SK-N-SH (cell line): Measurements from ENCODE around the gene CALN1. TPM values are rescaled to one million over a fixed set of nuclear protein-coding genes. Genes with fewer than 3 reads are reported as not detected.

Experiments used
- CTCF ChIA-PET: fragments of 300-600, 350-600 bp; formaldehyde crosslinking; extraction: SDS; loops from one replicate; lab custom pipeline; 2021; lab: Yijun Ruan, JAX
- POLR2A ChIA-PET: fragments of 350-600 bp; sonication (Branson Sonifier 250); formaldehyde crosslinking; extraction: SDS; loops from one replicate; lab custom pipeline; 2020; ENCODE audit warnings: antibody characterized with exemption, inconsistent platforms; lab: Yijun Ruan, JAX
- DNase-seq: peaks from one replicate; pipeline ENCODE4 v3.0.0; 2012
- H2AFZ ChIP-seq: fragments of 200-600 bp; sonication (generic); 2 replicates; pipeline ENCODE4 v1.8.1; 2016; ENCODE audit warnings: antibody characterized with exemption, mild to moderate bottlenecking, low read depth
- H3F3A ChIP-seq: fragments of 200-600 bp; sonication (generic); replicated peaks from 2 replicates; pipeline ENCODE3; 2016; ENCODE audit warnings: antibody characterized with exemption, mild to moderate bottlenecking; ENCODE audit not compliant: insufficient read depth
- H3K27ac ChIP-seq, 2 experiments: fragments of 200-500 bp in 1 of 2; fragments of 200-600 bp in 1 of 2; sonication (Bioruptor generic) in 1 of 2; sonication (generic), shearing (Covaris generic) in 1 of 2; 2 replicates each; pipeline versions ENCODE4 v1.5.1 to v1.6.1; 2014 to 2016; ENCODE audit warnings: low read depth in 2 of 2, inconsistent platforms in 1 of 2, low read length in 1 of 2, mild to moderate bottlenecking in 1 of 2, mixed read lengths in 1 of 2
- H3K27me3 ChIP-seq: fragments of 200-600 bp; sonication (generic), shearing (Covaris generic); 2 replicates; pipeline ENCODE4 v1.6.1; 2016; ENCODE audit warnings: mixed run types; ENCODE audit not compliant: insufficient read depth
- H3K36me3 ChIP-seq, 2 experiments: fragments of 200-500 bp in 1 of 2; fragments of 200-600 bp in 1 of 2; sonication (Bioruptor generic) in 1 of 2; sonication (generic) in 1 of 2; replicated peaks in 1 of 2; 2 replicates each; pipeline versions ENCODE3 to v1.5.1; 2014 to 2016; ENCODE audit warnings: low read length in 1 of 2, mild to moderate bottlenecking in 1 of 2; ENCODE audit not compliant: insufficient read depth in 2 of 2, control insufficient read depth in 1 of 2
- H3K4me1 ChIP-seq, 2 experiments: fragments of 200-500 bp in 1 of 2; fragments of 200-600 bp in 1 of 2; sonication (Bioruptor generic) in 1 of 2; sonication (generic), shearing (Covaris generic) in 1 of 2; 2 replicates each; pipeline versions ENCODE4 v1.5.1 to v1.6.1; 2014 to 2016; ENCODE audit warnings: low read depth in 1 of 2, low read length in 1 of 2, mixed run types in 1 of 2; ENCODE audit not compliant: insufficient read depth in 2 of 2, control insufficient read depth in 1 of 2
- H3K4me2 ChIP-seq: fragments of 200-600 bp; sonication (generic), shearing (Covaris generic); 2 replicates; pipeline ENCODE4 v1.6.1; 2017; ENCODE audit warnings: mixed run types
- H3K4me3 ChIP-seq, 2 experiments: fragments of 200-500 bp in 1 of 2; fragments of 200-600 bp in 1 of 2; sonication (Bioruptor generic) in 1 of 2; sonication (generic), shearing (Covaris generic) in 1 of 2; 2 replicates each; pipeline versions ENCODE4 v1.5.1 to v1.8.1; 2014 to 2016; ENCODE audit warnings: low read depth in 2 of 2, inconsistent platforms in 1 of 2, low read length in 1 of 2, mild to moderate bottlenecking in 1 of 2, mixed read lengths in 1 of 2, moderate library complexity in 1 of 2
- H3K79me2 ChIP-seq: fragments of 200-600 bp; sonication (generic); 2 replicates; pipeline ENCODE4 v1.8.1; 2017; ENCODE audit warnings: mild to moderate bottlenecking; ENCODE audit not compliant: insufficient read depth
- H3K9ac ChIP-seq: fragments of 200-600 bp; sonication (generic); 2 replicates; pipeline ENCODE4 v1.6.1; 2017; ENCODE audit warnings: mixed run types
- H3K9me2 ChIP-seq: fragments of 200-600 bp; sonication (generic); 2 replicates; pipeline ENCODE4 v1.6.1; 2017; ENCODE audit warnings: mixed run types
- H3K9me3 ChIP-seq: fragments of 200-600 bp; sonication (generic); 2 replicates; pipeline ENCODE4 v1.6.1; 2017; ENCODE audit warnings: mixed run types, mild to moderate bottlenecking, moderate library complexity
- H4K20me1 ChIP-seq: fragments of 200-600 bp; sonication (generic); 2 replicates; pipeline ENCODE4 v1.6.1; 2017; ENCODE audit warnings: mild to moderate bottlenecking, mixed run types; ENCODE audit not compliant: insufficient read depth
- CTCF ChIP-seq: fragments of 200-600 bp; sonication (generic); IDR thresholded peaks from 2 replicates; pipeline ENCODE4 v1.6.1; 2017; ENCODE audit warnings: antibody characterized with exemption, mild to moderate bottlenecking, moderate library complexity
- ELF1 ChIP-seq: IDR thresholded peaks from 2 replicates; pipeline ENCODE4 v1.4.0; 2012
- JUND ChIP-seq: IDR thresholded peaks from 2 replicates; pipeline ENCODE4 v1.4.0; 2012
- MAX ChIP-seq: IDR thresholded peaks from 2 replicates; pipeline ENCODE4 v1.4.0; 2012; ENCODE audit warnings: low read depth
- MEF2A ChIP-seq: IDR thresholded peaks from 2 replicates; pipeline ENCODE4 v1.4.0; 2012; ENCODE audit warnings: low read depth, borderline replicate concordance
- PBX3 ChIP-seq: IDR thresholded peaks from 2 replicates; pipeline ENCODE4; 2012
- RXRA ChIP-seq: IDR thresholded peaks from 2 replicates; pipeline ENCODE4 v1.4.0; 2012; ENCODE audit warnings: low read depth, mild to moderate bottlenecking, borderline replicate concordance
- SIN3A ChIP-seq: IDR thresholded peaks from 2 replicates; pipeline ENCODE4 v1.6.1; 2012; ENCODE audit warnings: low read depth, mild to moderate bottlenecking, low read length, moderate library complexity, borderline replicate concordance
- SMC3 ChIP-seq: IDR thresholded peaks from 2 replicates; pipeline ENCODE4 v1.6.1; 2012; ENCODE audit warnings: low read depth, low read length, improper control_type of control experiment
- TCF12 ChIP-seq: IDR thresholded peaks from 2 replicates; pipeline ENCODE4 v1.4.0; 2012
- TEAD4 ChIP-seq: IDR thresholded peaks from 2 replicates; pipeline ENCODE4 v1.4.0; 2012; ENCODE audit warnings: mild to moderate bottlenecking, borderline replicate concordance; ENCODE audit not compliant: insufficient read depth
- USF2 ChIP-seq: fragments of 150-350 bp; IDR thresholded peaks from 2 replicates; pipeline ENCODE4 v1.6.1; 2017; ENCODE audit warnings: antibody characterized with exemption, low read length, low read depth, borderline replicate concordance
- YY1 ChIP-seq: IDR thresholded peaks from 2 replicates; pipeline ENCODE4 v1.4.0; 2012; ENCODE audit warnings: low read depth, mild to moderate bottlenecking
- ZBTB33 ChIP-seq: IDR thresholded peaks from 2 replicates; pipeline ENCODE4 v1.4.0; 2012; ENCODE audit warnings: low read depth, borderline replicate concordance
- WGBS: methylation state at CpG from one replicate; pipeline ENCODE4 v1.1.6; 2017; ENCODE audit warnings: low lambda C conversion rate; 5-methylcytosine and 5-hydroxymethylcytosine counted together
- polyA plus RNA-seq, 3 experiments: library from polyadenylated mRNA; depleted of rRNA; stranded (reverse); fragments of >200 nt; gene quantifications; 2 replicates each; pipeline ENCODE4 v1.2.3, GENCODE V29; 2012
- TF ChIP-seq, protein P1 (sequence below): IDR thresholded peaks from 2 replicates; pipeline ENCODE4 v1.6.1; 2012; ENCODE audit warnings: mild to moderate bottlenecking, low read depth, low read length, moderate library complexity

Gene CALN1
- polyA plus RNA-seq, 1 of the 3 experiments (the other 2 are of a cell fraction) = not detected

- DNase-seq = no peak
- 4% methylated on average over 9 of the region's 9 CpGs for WGBS
Measured at GRCh38 chr7:72307566-72307965, 104.6 kb downstream of the CALN1 start.

More at GRCh38 chr7:72307566-72307965, 104.6 kb downstream of the CALN1 start:
- Histone ChIP-seq H3K36me3 (no peaks in the 10 kb centered on the region), H3K9me2 (no peaks in the 10 kb centered on the region), H3K79me2 (no peaks in the 10 kb centered on the region), H3F3A (no peaks in the 10 kb centered on the region), H3K4me2 (no peak overlapping the region), H3K27ac (no peak overlapping the region), H2AFZ (no peak overlapping the region), H3K27me3 (peaks cover 25% of the 10 kb centered on the region), H3K4me1 (no peaks in the 10 kb centered on the region), H3K4me3 (no peak overlapping the region), H3K9me3 (no peaks in the 10 kb centered on the region), H4K20me1 (no peaks in the 10 kb centered on the region), H3K9ac (no peak overlapping the region)
- POLR2A ChIA-PET = no interaction called here
- TF ChIP-seq PBX3 = no peak
- no peak for TF ChIP-seq SMC3
- no peak for TF ChIP-seq ZBTB33
- no peak for TF ChIP-seq MAX
- TF ChIP-seq, protein P1, sequence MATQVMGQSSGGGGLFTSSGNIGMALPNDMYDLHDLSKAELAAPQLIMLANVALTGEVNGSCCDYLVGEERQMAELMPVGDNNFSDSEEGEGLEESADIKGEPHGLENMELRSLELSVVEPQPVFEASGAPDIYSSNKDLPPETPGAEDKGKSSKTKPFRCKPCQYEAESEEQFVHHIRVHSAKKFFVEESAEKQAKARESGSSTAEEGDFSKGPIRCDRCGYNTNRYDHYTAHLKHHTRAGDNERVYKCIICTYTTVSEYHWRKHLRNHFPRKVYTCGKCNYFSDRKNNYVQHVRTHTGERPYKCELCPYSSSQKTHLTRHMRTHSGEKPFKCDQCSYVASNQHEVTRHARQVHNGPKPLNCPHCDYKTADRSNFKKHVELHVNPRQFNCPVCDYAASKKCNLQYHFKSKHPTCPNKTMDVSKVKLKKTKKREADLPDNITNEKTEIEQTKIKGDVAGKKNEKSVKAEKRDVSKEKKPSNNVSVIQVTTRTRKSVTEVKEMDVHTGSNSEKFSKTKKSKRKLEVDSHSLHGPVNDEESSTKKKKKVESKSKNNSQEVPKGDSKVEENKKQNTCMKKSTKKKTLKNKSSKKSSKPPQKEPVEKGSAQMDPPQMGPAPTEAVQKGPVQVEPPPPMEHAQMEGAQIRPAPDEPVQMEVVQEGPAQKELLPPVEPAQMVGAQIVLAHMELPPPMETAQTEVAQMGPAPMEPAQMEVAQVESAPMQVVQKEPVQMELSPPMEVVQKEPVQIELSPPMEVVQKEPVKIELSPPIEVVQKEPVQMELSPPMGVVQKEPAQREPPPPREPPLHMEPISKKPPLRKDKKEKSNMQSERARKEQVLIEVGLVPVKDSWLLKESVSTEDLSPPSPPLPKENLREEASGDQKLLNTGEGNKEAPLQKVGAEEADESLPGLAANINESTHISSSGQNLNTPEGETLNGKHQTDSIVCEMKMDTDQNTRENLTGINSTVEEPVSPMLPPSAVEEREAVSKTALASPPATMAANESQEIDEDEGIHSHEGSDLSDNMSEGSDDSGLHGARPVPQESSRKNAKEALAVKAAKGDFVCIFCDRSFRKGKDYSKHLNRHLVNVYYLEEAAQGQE = no peak
- no peak for TF ChIP-seq YY1
- no peak for TF ChIP-seq USF2
- TF ChIP-seq TCF12 = no peak
- no peak for TF ChIP-seq MEF2A
- no peak for TF ChIP-seq ELF1
- TF ChIP-seq CTCF = no peak
- TF ChIP-seq TEAD4 = no peak
- no peak for TF ChIP-seq RXRA
- TF ChIP-seq SIN3A = no peak
- no peak for TF ChIP-seq JUND
- CTCF ChIA-PET = no interaction called here
